Neuronal stem cell (in vitro differentiated cells): ENCODE data around the gene OSTF1.
A peak's percentile ranks its signal among the peaks of the same experiment; 100 is the strongest.

Source experiments
- DNase-seq: peaks from one replicate; pipeline ENCODE4 v3.0.0-alpha.2; 2013; ENCODE audit warnings: low spot score
- H2AFZ ChIP-seq: one replicate; pipeline ENCODE4 v1.6.1; 2013; ENCODE audit warnings: mild to moderate bottlenecking, low read length, inconsistent platforms
- H2AK5ac ChIP-seq: 2 replicates; pipeline ENCODE4 v1.6.1; 2013; ENCODE audit warnings: low read depth, mild to moderate bottlenecking, inconsistent platforms, low read length, moderate library complexity, mixed read lengths
- H2BK120ac ChIP-seq: 2 replicates; pipeline ENCODE4 v1.6.1; 2013; ENCODE audit warnings: low read depth, mild to moderate bottlenecking, inconsistent platforms, low read length, moderate library complexity, mixed read lengths
- H2BK12ac ChIP-seq: one replicate; pipeline ENCODE4 v1.6.1; 2013; ENCODE audit warnings: low read length, inconsistent platforms
- H2BK15ac ChIP-seq: 2 replicates; pipeline ENCODE4 v1.6.1; 2013; ENCODE audit warnings: mild to moderate bottlenecking, low read length, inconsistent platforms, mixed read lengths
- H2BK5ac ChIP-seq: one replicate; pipeline ENCODE4 v1.6.1; 2013; ENCODE audit warnings: inconsistent platforms, mild to moderate bottlenecking, low read length, moderate library complexity
- H3K14ac ChIP-seq: one replicate; pipeline ENCODE4 v1.6.1; 2013; ENCODE audit warnings: low read length, inconsistent platforms
- H3K18ac ChIP-seq: 2 replicates; pipeline ENCODE4 v1.6.1; 2013; ENCODE audit warnings: low read length, inconsistent platforms
- H3K23ac ChIP-seq: 2 replicates; pipeline ENCODE4 v1.6.1; 2013; ENCODE audit warnings: low read depth, mild to moderate bottlenecking, mixed read lengths, low read length, inconsistent platforms; ENCODE audit not compliant: poor library complexity
- H3K27ac ChIP-seq: replicated peaks from 3 replicates; pipeline ENCODE4 v1.5.1; 2013; ENCODE audit warnings: low read length, inconsistent platforms
- H3K27me3 ChIP-seq, 3 experiments: 2 replicates each; pipeline ENCODE4 v1.6.1; 2013; ENCODE audit warnings: low read length in 3 of 3, mild to moderate bottlenecking in 2 of 3, inconsistent platforms in 1 of 3, low read depth in 1 of 3, mixed read lengths in 1 of 3, moderate library complexity in 1 of 3; ENCODE audit not compliant: control insufficient read depth in 3 of 3, insufficient read depth in 3 of 3
- H3K36me3 ChIP-seq, 2 donors: replicated peaks in 1 of 2; 2 replicates each; pipeline ENCODE4 v1.6.1; 2013; ENCODE audit warnings: low read length in 2 of 2; ENCODE audit not compliant: control insufficient read depth in 2 of 2, insufficient read depth in 2 of 2
- H3K4ac ChIP-seq: 2 replicates; pipeline ENCODE4 v1.6.1; 2013; ENCODE audit warnings: inconsistent platforms, mild to moderate bottlenecking, low read length, moderate library complexity
- H3K4me1 ChIP-seq, 2 donors: 1 replicate in 1 of 2; 2 replicates in 1 of 2; pipeline ENCODE4 v1.6.1; 2013; ENCODE audit warnings: low read length in 2 of 2, low read depth in 1 of 2; ENCODE audit not compliant: control insufficient read depth in 2 of 2, insufficient read depth in 1 of 2
- H3K4me2 ChIP-seq: one replicate; pipeline ENCODE4 v1.6.1; 2013; ENCODE audit warnings: mild to moderate bottlenecking, low read length, inconsistent platforms; ENCODE audit not compliant: insufficient read depth, poor library complexity, severe bottlenecking
- H3K4me3 ChIP-seq, 2 donors: 2 replicates each; pipeline ENCODE4 v1.5.1; 2013; ENCODE audit warnings: low read length in 2 of 2, mild to moderate bottlenecking in 2 of 2, inconsistent platforms in 1 of 2, moderate library complexity in 1 of 2
- H3K79me1 ChIP-seq: one replicate; pipeline ENCODE4 v1.6.1; 2013; ENCODE audit warnings: low read depth, mild to moderate bottlenecking, inconsistent platforms, low read length, moderate library complexity
- H3K9ac ChIP-seq: one replicate; pipeline ENCODE4 v1.6.1; 2013; ENCODE audit warnings: mild to moderate bottlenecking, low read depth, low read length, inconsistent platforms; ENCODE audit not compliant: poor library complexity
- H3K9me3 ChIP-seq, 2 donors: replicated peaks in 1 of 2; 2 replicates each; pipeline versions ENCODE3 to v1.6.1; 2013; ENCODE audit warnings: low read length in 2 of 2, mild to moderate bottlenecking in 2 of 2, inconsistent platforms in 1 of 2, low read depth in 1 of 2, mixed read lengths in 1 of 2, moderate library complexity in 1 of 2; ENCODE audit not compliant: control insufficient read depth in 2 of 2, insufficient read depth in 1 of 2
- H4K8ac ChIP-seq: one replicate; pipeline ENCODE4 v1.6.1; 2013; ENCODE audit warnings: low read depth, mild to moderate bottlenecking, inconsistent platforms, low read length, moderate library complexity
- H4K91ac ChIP-seq: one replicate; pipeline ENCODE4 v1.6.1; 2013; ENCODE audit warnings: low read length, low read depth, mild to moderate bottlenecking, inconsistent platforms; ENCODE audit not compliant: poor library complexity
- WGBS, 2 donors: extraction: QIAGEN DNeasy Blood & Tissue Kit; methylation state at CpG; one replicate each; pipeline ENCODE4 v1.1.7; 2013; ENCODE audit warnings: missing lambda C conversion rate in 2 of 2, mixed read lengths in 1 of 2; ENCODE audit not compliant: insufficient read length in 2 of 2, insufficient replicate concordance in 1 of 2; ENCODE audit errors: extremely low coverage in 2 of 2; 5-methylcytosine and 5-hydroxymethylcytosine counted together

The OSTF1 gene

GRCh38 chr9:75140261-75140660, 51.9 kb downstream of the OSTF1 start:
- H3K4me3 ChIP-seq: no peak overlapping the region
- no peak overlapping the region for H3K18ac ChIP-seq
- H4K8ac ChIP-seq: no peak overlapping the region
- no peak overlapping the region for H2BK5ac ChIP-seq
- H3K14ac ChIP-seq: no peak overlapping the region
- H2AK5ac ChIP-seq: no peak overlapping the region
- H3K36me3 ChIP-seq: no peaks in the 10 kb centered on the region
- no peak overlapping the region for H2BK15ac ChIP-seq
- no peak overlapping the region for H2BK120ac ChIP-seq
- no peaks in the 10 kb centered on the region for H3K4me1 ChIP-seq
- H3K79me1 ChIP-seq: no peaks in the 10 kb centered on the region
- H3K4ac ChIP-seq: no peak overlapping the region
- no peak overlapping the region for H3K9ac ChIP-seq
- H2BK12ac ChIP-seq: no peak overlapping the region
- no peak overlapping the region for H4K91ac ChIP-seq
- no peak overlapping the region for H3K23ac ChIP-seq
- no peak overlapping the region for H3K27ac ChIP-seq
- no peak for DNase-seq
- no peak overlapping the region for H2AFZ ChIP-seq
- WGBS, 2 donors: no CpG with 5 or more reads among the region's 3 CpGs
- no peak overlapping the region for H3K4me2 ChIP-seq
- H3K9me3 ChIP-seq: no peaks in the 10 kb centered on the region
- H3K27me3 ChIP-seq: no peaks in the 10 kb centered on the region

GRCh38 chr9:75142202-75142601, 53.9 kb downstream of the OSTF1 start:
- H3K9me3 ChIP-seq: peaks cover 0 to 2% of the 10 kb centered on the region in 2 donors
- no peak overlapping the region for H2AFZ ChIP-seq
- no peak overlapping the region for H2BK15ac ChIP-seq
- no peak overlapping the region for H3K18ac ChIP-seq
- no peaks in the 10 kb centered on the region for H3K27me3 ChIP-seq
- H3K14ac ChIP-seq: no peak overlapping the region
- no peak overlapping the region for H3K4ac ChIP-seq
- no CpG with 5 or more reads among the region's 2 CpGs for WGBS, 2 donors
- no peaks in the 10 kb centered on the region for H3K4me1 ChIP-seq
- no peak overlapping the region for H3K4me3 ChIP-seq
- no peaks in the 10 kb centered on the region for H3K79me1 ChIP-seq
- no peak overlapping the region for H3K27ac ChIP-seq
- no peak overlapping the region for H4K8ac ChIP-seq
- H2BK12ac ChIP-seq: no peak overlapping the region
- DNase-seq: no peak
- no peak overlapping the region for H3K9ac ChIP-seq
- H3K36me3 ChIP-seq: no peaks in the 10 kb centered on the region
- no peak overlapping the region for H2BK120ac ChIP-seq
- H3K23ac ChIP-seq: no peak overlapping the region
- H3K4me2 ChIP-seq: no peak overlapping the region
- no peak overlapping the region for H4K91ac ChIP-seq
- no peak overlapping the region for H2BK5ac ChIP-seq
- H2AK5ac ChIP-seq: no peak overlapping the region

- Histone ChIP-seq H2AFZ (no peak overlapping the region), H3K23ac (no peak overlapping the region), H3K4me3 (no peak overlapping the region), H3K27ac (no peak overlapping the region), H3K79me1 (no peaks in the 10 kb centered on the region), H3K14ac (no peak overlapping the region), H3K18ac (no peak overlapping the region), H2BK5ac (no peak overlapping the region), H4K8ac (no peak overlapping the region), H3K4me1 (no peaks in the 10 kb centered on the region), H2AK5ac (no peak overlapping the region), H3K4ac (no peak overlapping the region), H3K9me3 (peaks cover 0 to 2% of the 10 kb centered on the region in 2 donors), H2BK15ac (no peak overlapping the region), H3K36me3 (no peaks in the 10 kb centered on the region), H2BK12ac (no peak overlapping the region), H3K27me3 (no peaks in the 10 kb centered on the region), H4K91ac (no peak overlapping the region), H3K4me2 (no peak overlapping the region), H2BK120ac (no peak overlapping the region), H3K9ac (no peak overlapping the region)
- no CpG with 5 or more reads among the region's 3 CpGs for WGBS, 2 donors
- no peak for DNase-seq
Observed at GRCh38 chr9:75146229-75146628, 57.9 kb downstream of the OSTF1 start.

- H3K27ac ChIP-seq: no peak overlapping the region
- H3K4me1 ChIP-seq: no peaks in the 10 kb centered on the region
- no CpG with 5 or more reads among the region's 4 CpGs for WGBS, 2 donors
Observed at GRCh38 chr9:75147638-75148037, 59.3 kb downstream of the OSTF1 start.

More at GRCh38 chr9:75147638-75148037, 59.3 kb downstream of the OSTF1 start:
- no peaks in the 10 kb centered on the region for H3K27me3 ChIP-seq
- no peak overlapping the region for H3K14ac ChIP-seq
- no peak overlapping the region for H3K4me2 ChIP-seq
- no peak overlapping the region for H3K4me3 ChIP-seq
- H3K9me3 ChIP-seq: peaks cover 0 to 2% of the 10 kb centered on the region in 2 donors
- H2BK12ac ChIP-seq: no peak overlapping the region
- no peak overlapping the region for H3K4ac ChIP-seq
- H3K9ac ChIP-seq: no peak overlapping the region
- H4K8ac ChIP-seq: no peak overlapping the region
- DNase-seq: no peak
- H3K36me3 ChIP-seq: no peaks in the 10 kb centered on the region
- H3K79me1 ChIP-seq: no peaks in the 10 kb centered on the region
- no peak overlapping the region for H2AK5ac ChIP-seq
- no peak overlapping the region for H2BK5ac ChIP-seq
- H4K91ac ChIP-seq: no peak overlapping the region
- no peak overlapping the region for H3K18ac ChIP-seq
- no peak overlapping the region for H3K23ac ChIP-seq
- no peak overlapping the region for H2BK120ac ChIP-seq
- H2AFZ ChIP-seq: peak overlapping the region; percentile 24
- H2BK15ac ChIP-seq: no peak overlapping the region
